HepG2 (cell line): ENCODE results near the gene ZC3H15. TPM values are rescaled to one million over a fixed set of nuclear protein-coding genes. Genes with fewer than 3 reads are reported as not detected.

Experiments
- ATAC-seq: fragments of 200-7000 bp; cut with Tn5 transposase; 3 replicates; pipeline ENCODE4 v1.9.1; 2020; ENCODE audit warnings: mild to moderate bottlenecking, moderate library complexity
- BruUV-seq: library from RNA; stranded (reverse); fragments of 400-500 nt; replicated peaks from 2 replicates; lab custom pipeline; 2021; lab: Mats Ljungman, UMichigan
- CTCF ChIA-PET: fragments of 300-600 bp; formaldehyde crosslinking; extraction: SDS; loops from one replicate; lab custom pipeline; 2021; ENCODE audit warnings: low total read pairs, inconsistent platforms, low intra/inter-chr PET ratio; lab: Yijun Ruan, JAX
- POLR2A ChIA-PET: fragments of 350-600 bp; sonication (Branson Sonifier 250); formaldehyde crosslinking; loops from one replicate; lab custom pipeline; 2020; ENCODE audit warnings: antibody characterized with exemption, inconsistent platforms; lab: Yijun Ruan, JAX
- DNase-seq: peaks from one replicate; pipeline ENCODE4 v3.0.0-alpha.2; 2015; ENCODE audit warnings: low spot score
- FAIRE-seq: peaks from 3 replicates; lab custom pipeline; 2011; peaks lifted over from hg19 to GRCh38; lab: Jason Lieb, UNC
- H2AFZ ChIP-seq: one replicate; pipeline ENCODE4 v1.6.1; 2011; ENCODE audit warnings: low read length, inconsistent platforms
- H3K27ac ChIP-seq: fragments of 300-600 bp; 3 replicates; pipeline ENCODE4 v1.8.0; 2011; ENCODE audit warnings: mixed run types, mild to moderate bottlenecking, mixed read lengths, low read length, inconsistent platforms; ENCODE audit not compliant: insufficient read depth; ENCODE audit errors: extremely low read length
- H3K27me3 ChIP-seq, 2 experiments: fragments of 200-600 bp in 1 of 2; 2 replicates in 1 of 2; 3 replicates in 1 of 2; pipeline versions ENCODE4 v1.6.0 to v1.8.0; 2011; ENCODE audit warnings: low read length in 2 of 2, mild to moderate bottlenecking in 2 of 2, moderate library complexity in 2 of 2, inconsistent platforms in 1 of 2; ENCODE audit not compliant: insufficient read depth in 2 of 2, control insufficient read depth in 1 of 2
- H3K36me3 ChIP-seq, 2 experiments: fragments of 200-600 bp in 1 of 2; replicated peaks in 1 of 2; 2 replicates in 1 of 2; 3 replicates in 1 of 2; pipeline versions ENCODE4 v1.5.1 to v1.8.0; 2011; ENCODE audit warnings: low read length in 2 of 2, inconsistent platforms in 1 of 2; ENCODE audit not compliant: insufficient read depth in 2 of 2, control insufficient read depth in 1 of 2
- H3K4me1 ChIP-seq: 2 replicates; pipeline ENCODE4 v1.5.1; 2012; ENCODE audit warnings: low read length, inconsistent platforms; ENCODE audit not compliant: insufficient read depth
- H3K4me2 ChIP-seq: 2 replicates; pipeline ENCODE4 v1.6.0; 2011; ENCODE audit warnings: low read depth, low read length, inconsistent platforms
- H3K4me3 ChIP-seq, 3 experiments: fragments of 200-600 bp in 1 of 3; sonication (generic), shearing (Covaris generic) in 1 of 3; replicated peaks in 1 of 3; 2 replicates each; pipeline ENCODE4 v1.5.1; 2011 to 2016; ENCODE audit warnings: low read length in 3 of 3, inconsistent platforms in 2 of 3, low read depth in 2 of 3, mild to moderate bottlenecking in 2 of 3, control low read depth in 1 of 3, mixed read lengths in 1 of 3; ENCODE audit not compliant: insufficient read depth in 1 of 3
- H3K79me2 ChIP-seq: one replicate; pipeline ENCODE4 v1.6.1; 2011; ENCODE audit warnings: low read length, inconsistent platforms; ENCODE audit not compliant: insufficient read depth
- H3K9ac ChIP-seq: 2 replicates; pipeline ENCODE4 v1.6.0; 2011; ENCODE audit warnings: mild to moderate bottlenecking, low read depth, low read length, inconsistent platforms; ENCODE audit not compliant: insufficient read depth
- H3K9me3 ChIP-seq: 2 replicates; pipeline ENCODE4 v1.5.1; 2012; ENCODE audit warnings: mild to moderate bottlenecking, low read length
- H4K20me1 ChIP-seq: 2 replicates; pipeline ENCODE4 v1.6.0; 2011; ENCODE audit warnings: inconsistent platforms, mild to moderate bottlenecking, low read length, moderate library complexity; ENCODE audit not compliant: insufficient read depth
- AFF4 ChIP-seq: sonication (generic); formaldehyde crosslinking; IDR thresholded peaks from 2 replicates; pipeline ENCODE4 v1.4.0; 2020; ENCODE audit warnings: missing genetic modification reagents
- RBM22 ChIP-seq: fragments of 200-400 bp; formaldehyde crosslinking; optimal IDR thresholded peaks from 2 replicates; pipeline ENCODE3; 2017; ENCODE audit warnings: mild to moderate bottlenecking, low read length, moderate library complexity
- ZNF17 ChIP-seq: sonication (generic); formaldehyde crosslinking; IDR thresholded peaks from 2 replicates; pipeline ENCODE4 v1.5.0; 2020; ENCODE audit warnings: mild to moderate bottlenecking, missing genetic modification reagents
- WGBS: methylation state at CpG from one replicate; pipeline ENCODE4 v1.1.6; 2017; ENCODE audit warnings: low lambda C conversion rate; 5-methylcytosine and 5-hydroxymethylcytosine counted together
- in situ Hi-C: cut with HindIII; loops from 2 replicates; pipeline ENCODE4 v1.10.0; 2017; ENCODE audit warnings: low pct_unique_long_range_greater_than_20kb; ENCODE audit not compliant: extremely low pct_ligation_motif_present
- intact Hi-C: fragments of 100-400 bp; cut with micrococcal nuclease; formaldehyde crosslinking; loops from one replicate; pipeline ENCODE4 v1.10.0; 2022; ENCODE audit not compliant: unreplicated experiment
- polyA plus RNA-seq, 8 experiments: library from polyadenylated mRNA; depleted of rRNA in 3 of 8; stranded (reverse) in 7 of 8; unstranded in 1 of 8; fragments of >200 nt; fragmentation: Illumina TruSeq in 4 of 8; extraction: Trizol in 4 of 8; gene quantifications; 2 replicates each; pipeline versions ENCODE4 v1.2.1 to v1.2.3, GENCODE V29; 2011 to 2016; ENCODE audit warnings: low read depth in 4 of 8, missing spikeins in 1 of 8, mixed read lengths in 1 of 8; ENCODE audit not compliant: insufficient read depth in 1 of 8
- total RNA-seq, 5 experiments: library from RNA; depleted of rRNA; stranded (reverse); fragments of >200 nt; fragmentation: Illumina TruSeq; extraction: Trizol; gene quantifications; 2 replicates each; pipeline ENCODE4 v1.2.3, GENCODE V29; 2016; ENCODE audit warnings: low read depth in 1 of 5

Gene ZC3H15
- total and polyA plus RNA-seq, 2 of the 13 experiments (the other 11 are each of a cell fraction or from before 2014, with no cell fraction given): 84.6 to 168 TPM

- H3K4me2 ChIP-seq: no peak overlapping the region
- H3K4me1 ChIP-seq: no peaks in the 10 kb centered on the region
- H3K79me2 ChIP-seq: peaks cover 64% of the 10 kb centered on the region
- H3K4me3 ChIP-seq: no peak overlapping the region
- H3K36me3 ChIP-seq: peaks cover 18 to 80% of the 10 kb centered on the region in 2 experiments
- H4K20me1 ChIP-seq: peaks cover 23% of the 10 kb centered on the region
- in situ Hi-C loops: no loop called here
- no peak overlapping the region for H2AFZ ChIP-seq
- CTCF ChIA-PET: no interaction called here
- FAIRE-seq: no peak
- no peak overlapping the region for H3K27ac ChIP-seq
- WGBS: 97% methylated on average over 3 of the region's 3 CpGs
- no peak; the same call in 2 of the 3 replicates for ATAC-seq
- no peak for DNase-seq
- intact Hi-C loops: no loop called here
- H3K27me3 ChIP-seq: no peaks in the 10 kb centered on the region
- BruUV-seq: no TSS peak
- no peaks in the 10 kb centered on the region for H3K9me3 ChIP-seq
- no peak overlapping the region for H3K9ac ChIP-seq
- TF ChIP-seq AFF4: no peak
- peak; percentile 84 for TF ChIP-seq RBM22
- POLR2A ChIA-PET: no interaction called here
Measured at GRCh38 chr2:186497928-186498327, 11.9 kb downstream of the ZC3H15 start.

DNA sequence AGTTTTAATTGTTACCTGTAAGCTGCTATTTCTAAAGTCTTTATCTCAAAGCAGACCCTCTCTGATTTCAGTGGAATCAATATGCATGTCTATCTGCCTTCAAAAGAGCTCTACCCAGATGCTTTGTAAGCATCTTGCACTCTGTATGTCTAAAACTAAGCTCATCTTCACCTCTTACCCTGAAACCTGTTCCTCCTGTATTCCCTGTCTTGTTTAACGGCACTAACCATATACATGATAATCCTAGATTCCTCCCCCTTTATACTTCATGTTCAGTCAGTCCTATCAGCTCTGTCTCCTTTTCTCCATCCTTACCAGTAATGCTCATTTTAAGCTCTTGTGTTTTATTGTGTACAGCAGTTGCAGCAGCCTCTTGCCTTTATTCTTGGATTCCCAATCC lies 12.8 kb downstream of the ZC3H15 start:
- FAIRE-seq (no peak), DNase-seq (no peak), ATAC-seq (no peak)
- in situ Hi-C loops: no loop called here
- intact Hi-C loops: loop anchor here (1.0 kb wide), 1 partner anchor 29 kb away; no protein-coding TSS in a partner anchor
- POLR2A ChIA-PET: interaction anchor here (2.0 kb wide), 1 partner anchor 13 kb away, joined by 9 read pairs; the partner anchor contains the start of gene ZC3H15
- no TSS peak for BruUV-seq
- peaks cover 18% of the 10 kb centered on the region for H4K20me1 ChIP-seq
- no peak overlapping the region for H3K27ac ChIP-seq
- H2AFZ ChIP-seq: no peak overlapping the region
- H3K4me3 ChIP-seq: no peak overlapping the region
- H3K27me3 ChIP-seq: no peaks in the 10 kb centered on the region
- peaks cover 16 to 75% of the 10 kb centered on the region in 2 experiments for H3K36me3 ChIP-seq
- no peaks in the 10 kb centered on the region for H3K4me1 ChIP-seq
- no peak overlapping the region for H3K4me2 ChIP-seq
- H3K9me3 ChIP-seq: no peaks in the 10 kb centered on the region
- 96% methylated on average over 1 of the region's 1 CpG for WGBS
- CTCF ChIA-PET: no interaction called here
- peak; percentile 36 for TF ChIP-seq RBM22
- no peak for TF ChIP-seq ZNF17 (CRISPR knock-in tag)
- no peak overlapping the region for H3K9ac ChIP-seq
- peaks cover 55% of the 10 kb centered on the region for H3K79me2 ChIP-seq
